Fibroblast of lung (primary cell): ENCODE data around the gene EPSTI1. TPM values are rescaled to one million over a fixed set of nuclear protein-coding genes. Genes with fewer than 3 reads are reported as not detected.

Experiments used
- DNase-seq, 2 donors: peaks; one replicate each; pipeline versions ENCODE4 v3.0.0 to v3.0.0-alpha.2; 2010; ENCODE audit warnings: low read depth in 2 of 2
- H2AFZ ChIP-seq: 2 replicates; pipeline ENCODE4 v1.5.1; 2012; ENCODE audit warnings: low read length, control low read depth, inconsistent platforms
- H3K27ac ChIP-seq: 2 replicates; pipeline ENCODE4 v1.5.1; 2011; ENCODE audit warnings: low read length, control low read depth; ENCODE audit not compliant: insufficient read depth
- H3K27me3 ChIP-seq: 2 replicates; pipeline ENCODE4 v1.5.1; 2011; ENCODE audit warnings: mild to moderate bottlenecking, low read length; ENCODE audit not compliant: control insufficient read depth, insufficient read depth
- H3K36me3 ChIP-seq: 2 replicates; pipeline ENCODE4 v1.5.1; 2011; ENCODE audit warnings: low read length; ENCODE audit not compliant: control insufficient read depth, insufficient read depth
- H3K4me1 ChIP-seq: 2 replicates; pipeline ENCODE4 v1.5.1; 2011; ENCODE audit warnings: low read length; ENCODE audit not compliant: control insufficient read depth, insufficient read depth; ENCODE audit errors: extremely low read depth
- H3K4me2 ChIP-seq: 2 replicates; pipeline ENCODE4 v1.5.1; 2011; ENCODE audit warnings: low read length, control low read depth; ENCODE audit not compliant: insufficient read depth; ENCODE audit errors: extremely low read depth
- H3K4me3 ChIP-seq, 4 experiments: fragments of 200-600 bp in 1 of 4; sonication (generic) in 1 of 4; replicated peaks in 1 of 4; 2 replicates each; pipeline ENCODE4 v1.5.1; 2011 to 2016; ENCODE audit warnings: low read length in 4 of 4, low read depth in 3 of 4, mild to moderate bottlenecking in 3 of 4, control low read depth in 2 of 4, inconsistent platforms in 1 of 4, mixed read lengths in 1 of 4; ENCODE audit not compliant: insufficient read depth in 1 of 4; ENCODE audit errors: control extremely low read depth in 1 of 4
- H3K79me2 ChIP-seq: 2 replicates; pipeline ENCODE4 v1.5.1; 2012; ENCODE audit warnings: mild to moderate bottlenecking, low read length, inconsistent platforms; ENCODE audit not compliant: control insufficient read depth, insufficient read depth
- H3K9ac ChIP-seq: 2 replicates; pipeline ENCODE4 v1.5.1; 2011; ENCODE audit warnings: mild to moderate bottlenecking, low read length, control low read depth; ENCODE audit not compliant: insufficient read depth
- H3K9me3 ChIP-seq: 2 replicates; pipeline ENCODE4 v1.5.1; 2012; ENCODE audit warnings: low read depth, low read length; ENCODE audit not compliant: control insufficient read depth, insufficient read depth
- H4K20me1 ChIP-seq: 2 replicates; pipeline ENCODE4 v1.5.1; 2011; ENCODE audit warnings: low read length; ENCODE audit not compliant: control insufficient read depth, insufficient read depth; ENCODE audit errors: extremely low read depth
- EZH2 ChIP-seq: IDR thresholded peaks from 2 replicates; pipeline ENCODE4 v1.5.1; 2012; ENCODE audit warnings: low read length, control low read depth, mild to moderate bottlenecking; ENCODE audit errors: missing control alignments
- polyA plus RNA-seq, 2 donors: library from polyadenylated mRNA; depleted of rRNA in 1 of 2; stranded (reverse) in 1 of 2; unstranded in 1 of 2; fragments of >200 nt; gene quantifications; 2 replicates each; pipeline ENCODE4 v1.2.1, GENCODE V29; 2011 to 2012; ENCODE audit warnings: missing spikeins in 1 of 2
- total RNA-seq: library from RNA; depleted of rRNA; stranded (reverse); fragments of >200 nt; gene quantifications from 2 replicates; pipeline ENCODE4 v1.2.1, GENCODE V29; 2014
- TF ChIP-seq, protein P1 (sequence below), 2 donors: IDR thresholded peaks in 1 of 2; conservative IDR thresholded peaks in 1 of 2; 1 replicate in 1 of 2; 2 replicates in 1 of 2; pipeline ENCODE4 v1.5.1; 2011 to 2012; ENCODE audit warnings: low read length in 2 of 2, control low read depth in 1 of 2, inconsistent platforms in 1 of 2, low read depth in 1 of 2, mild to moderate bottlenecking in 1 of 2

The EPSTI1 gene
- total and polyA plus RNA-seq, 2 donors (not counting 1 experiment from before 2014, with no cell fraction given), result 5.6 to 10.9 TPM

DNA sequence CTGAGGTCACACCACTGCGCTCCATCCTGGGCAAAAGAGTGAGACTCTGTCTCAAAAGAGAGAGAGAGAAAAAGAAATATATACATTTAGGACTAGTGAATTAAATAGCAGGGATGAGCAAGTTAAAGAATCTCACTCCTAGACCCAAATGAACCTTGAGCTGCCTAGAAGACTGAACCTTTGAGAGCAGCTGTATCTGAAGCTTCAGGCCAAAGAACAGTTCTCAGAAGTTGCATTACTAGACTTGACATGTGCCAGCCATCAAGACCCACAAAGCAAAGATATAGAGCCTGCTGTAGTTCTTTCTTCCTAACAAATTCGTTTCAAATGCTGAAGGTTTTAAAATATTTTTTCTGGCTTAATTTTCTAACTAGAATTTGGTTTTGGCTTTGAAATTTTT, 47.9 kb upstream of the EPSTI1 start:
- peaks cover 2% of the 10 kb centered on the region for H3K36me3 ChIP-seq
- TF ChIP-seq, protein P1, sequence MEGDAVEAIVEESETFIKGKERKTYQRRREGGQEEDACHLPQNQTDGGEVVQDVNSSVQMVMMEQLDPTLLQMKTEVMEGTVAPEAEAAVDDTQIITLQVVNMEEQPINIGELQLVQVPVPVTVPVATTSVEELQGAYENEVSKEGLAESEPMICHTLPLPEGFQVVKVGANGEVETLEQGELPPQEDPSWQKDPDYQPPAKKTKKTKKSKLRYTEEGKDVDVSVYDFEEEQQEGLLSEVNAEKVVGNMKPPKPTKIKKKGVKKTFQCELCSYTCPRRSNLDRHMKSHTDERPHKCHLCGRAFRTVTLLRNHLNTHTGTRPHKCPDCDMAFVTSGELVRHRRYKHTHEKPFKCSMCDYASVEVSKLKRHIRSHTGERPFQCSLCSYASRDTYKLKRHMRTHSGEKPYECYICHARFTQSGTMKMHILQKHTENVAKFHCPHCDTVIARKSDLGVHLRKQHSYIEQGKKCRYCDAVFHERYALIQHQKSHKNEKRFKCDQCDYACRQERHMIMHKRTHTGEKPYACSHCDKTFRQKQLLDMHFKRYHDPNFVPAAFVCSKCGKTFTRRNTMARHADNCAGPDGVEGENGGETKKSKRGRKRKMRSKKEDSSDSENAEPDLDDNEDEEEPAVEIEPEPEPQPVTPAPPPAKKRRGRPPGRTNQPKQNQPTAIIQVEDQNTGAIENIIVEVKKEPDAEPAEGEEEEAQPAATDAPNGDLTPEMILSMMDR (conservative IDR thresholded peaks at IDR 0.05 in 1 of 2, IDR thresholded peaks at IDR 0.05 in 1 of 2; ENCODE audit: low read depth in 1 of 2, low read length in 2 of 2), result no peak
- TF ChIP-seq EZH2, result no peak
- peaks cover 9% of the 10 kb centered on the region for H3K79me2 ChIP-seq
- no peak overlapping the region for H3K4me2 ChIP-seq
- H3K4me3 ChIP-seq, result no peak overlapping the region
- H3K9ac ChIP-seq, result no peak overlapping the region
- H4K20me1 ChIP-seq, result no peaks in the 10 kb centered on the region
- H3K4me1 ChIP-seq, result no peaks in the 10 kb centered on the region
- no peaks in the 10 kb centered on the region for H3K27me3 ChIP-seq
- H2AFZ ChIP-seq, result no peak overlapping the region
- no peak for DNase-seq
- no peak overlapping the region for H3K27ac ChIP-seq
- no peaks in the 10 kb centered on the region for H3K9me3 ChIP-seq

DNA sequence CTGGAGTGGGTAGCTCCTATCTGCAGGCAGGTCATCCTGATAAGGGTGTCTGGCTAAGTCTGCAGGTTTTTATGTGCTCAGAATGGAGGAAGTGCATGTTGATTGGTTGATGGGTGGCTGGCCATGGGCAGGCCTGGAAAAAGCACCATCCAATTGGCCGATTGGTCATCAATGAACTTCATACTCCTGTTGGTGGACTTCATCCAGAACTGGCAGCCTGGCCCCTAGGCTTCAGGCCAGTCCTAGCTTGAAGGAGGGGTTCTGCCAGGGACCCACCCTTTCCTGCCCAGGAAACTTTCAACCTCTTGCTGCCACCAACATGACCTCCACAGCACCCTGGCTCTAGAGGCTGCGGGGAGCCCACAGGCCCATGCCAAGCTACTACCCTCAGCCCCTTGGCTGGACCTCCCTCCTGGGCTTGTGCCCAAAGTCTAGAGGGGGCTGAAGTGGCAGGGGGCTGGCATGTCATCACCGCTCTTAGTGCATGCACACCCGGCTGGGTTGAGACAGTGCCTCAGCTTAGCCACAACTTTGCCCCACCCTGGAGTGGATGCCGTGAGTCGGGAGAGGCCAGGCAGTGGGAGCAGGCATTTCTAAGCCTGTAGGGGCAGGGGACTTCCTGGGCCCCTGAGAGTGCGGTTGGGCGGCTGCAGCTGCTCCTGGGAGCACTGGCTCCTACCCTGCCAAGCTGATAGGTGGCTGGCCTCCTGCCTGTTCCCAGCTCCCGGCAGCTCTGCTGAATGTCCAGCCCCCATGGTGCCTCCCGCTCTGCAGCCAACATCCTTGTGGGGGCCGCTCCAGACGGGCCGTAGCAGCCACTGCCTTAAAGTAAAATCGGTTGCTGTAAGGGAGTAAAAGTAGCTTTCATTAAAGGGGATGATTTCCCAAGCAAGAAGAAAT, 44.6 kb upstream of the EPSTI1 start:
- DNase-seq, result peak; percentile 25 to 32
- H3K9ac ChIP-seq, result no peak overlapping the region
- no peaks in the 10 kb centered on the region for H3K9me3 ChIP-seq
- H3K36me3 ChIP-seq, result peaks cover 2% of the 10 kb centered on the region
- no peaks in the 10 kb centered on the region for H4K20me1 ChIP-seq
- no peak overlapping the region for H3K4me2 ChIP-seq
- H3K4me3 ChIP-seq, result no peak overlapping the region
- no peaks in the 10 kb centered on the region for H3K4me1 ChIP-seq
- H3K27ac ChIP-seq, result no peak overlapping the region
- TF ChIP-seq, protein P1 (conservative IDR thresholded peaks at IDR 0.05 in 1 of 2, IDR thresholded peaks at IDR 0.05 in 1 of 2; ENCODE audit: low read depth in 1 of 2, low read length in 2 of 2), result no peak
- no peak for TF ChIP-seq EZH2
- no peaks in the 10 kb centered on the region for H3K27me3 ChIP-seq
- H3K79me2 ChIP-seq, result peaks cover 5% of the 10 kb centered on the region
- no peak overlapping the region for H2AFZ ChIP-seq

DNA sequence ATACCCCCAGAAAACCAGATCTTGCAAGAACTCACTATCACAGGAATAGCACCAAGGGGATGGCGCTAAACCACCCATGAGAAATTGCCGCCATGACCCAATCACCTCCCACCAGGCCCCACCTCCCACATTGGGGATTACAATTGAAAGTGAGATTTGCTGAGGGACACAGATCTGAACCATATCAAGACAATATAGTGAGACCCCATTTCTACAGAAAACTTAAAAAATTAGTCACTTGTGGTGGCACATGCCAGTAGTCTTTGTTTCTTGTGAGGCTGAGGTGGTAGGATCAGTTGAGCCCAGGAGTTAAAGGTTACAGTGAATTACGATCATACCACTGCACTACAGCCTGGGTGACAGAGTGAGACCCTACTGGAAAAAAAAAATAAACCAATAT, 41.0 kb upstream of the EPSTI1 start:
- no peak for DNase-seq
- no peak overlapping the region for H3K4me2 ChIP-seq
- no peak overlapping the region for H3K9ac ChIP-seq
- no peak overlapping the region for H3K27ac ChIP-seq
- peaks cover 2% of the 10 kb centered on the region for H3K36me3 ChIP-seq
- H3K4me3 ChIP-seq, result no peak overlapping the region
- peaks cover 3% of the 10 kb centered on the region for H3K79me2 ChIP-seq
- H3K27me3 ChIP-seq, result no peaks in the 10 kb centered on the region
- no peaks in the 10 kb centered on the region for H4K20me1 ChIP-seq
- H3K4me1 ChIP-seq, result no peaks in the 10 kb centered on the region
- H2AFZ ChIP-seq, result no peak overlapping the region
- TF ChIP-seq, protein P1 (conservative IDR thresholded peaks at IDR 0.05 in 1 of 2, IDR thresholded peaks at IDR 0.05 in 1 of 2; ENCODE audit: low read depth in 1 of 2, low read length in 2 of 2), result no peak
- TF ChIP-seq EZH2, result no peak
- H3K9me3 ChIP-seq, result no peaks in the 10 kb centered on the region
